GM10266 (cell line): ENCODE results near the gene PLA1A.

Source experiments
- DNase-seq: peaks from one replicate; pipeline ENCODE4 v3.0.0; 2012; ENCODE audit errors: extremely low spot score
- CTCF ChIP-seq: IDR thresholded peaks from 2 replicates; pipeline ENCODE4 v1.5.1; 2012; ENCODE audit warnings: mild to moderate bottlenecking, low read depth; ENCODE audit not compliant: control insufficient read depth, insufficient read depth; ENCODE audit errors: missing control alignments

Gene PLA1A

GRCh38 chr3:119643528-119643927 is 45.8 kb downstream of the PLA1A start:
- no peak for TF ChIP-seq CTCF
- DNase-seq = no peak

GRCh38 chr3:119644481-119644880 is 46.8 kb downstream of the PLA1A start:
- no peak for TF ChIP-seq CTCF
- DNase-seq = no peak

GRCh38 chr3:119645813-119646212 is 48.1 kb downstream of the PLA1A start:
- no peak for TF ChIP-seq CTCF
- no peak for DNase-seq

- TF ChIP-seq CTCF = no peak
- no peak for DNase-seq
Observed at GRCh38 chr3:119647171-119647570, 49.5 kb downstream of the PLA1A start.

- TF ChIP-seq CTCF = no peak
- no peak for DNase-seq
Observed at GRCh38 chr3:119647843-119648575, 50.3 kb downstream of the PLA1A start.

- no peak for TF ChIP-seq CTCF
- no peak for DNase-seq
Observed at GRCh38 chr3:119649761-119650160, 52.1 kb downstream of the PLA1A start.

GRCh38 chr3:119652306-119653033 is 54.8 kb downstream of the PLA1A start:
- DNase-seq = no peak
- no peak for TF ChIP-seq CTCF
